ENCODE measurements around the gene PPP4R2. TPM values are rescaled to one million over a fixed set of nuclear protein-coding genes. Genes with fewer than 3 reads are reported as not detected.

The PPP4R2 gene
- total and polyA plus RNA-seq, 10 of the 15 experiments (the other 5 are each of a cell fraction or from before 2014, with no cell fraction given): 16.7 to 83.4 (median 38.9) TPM

- TF ChIP-seq, protein P1, sequence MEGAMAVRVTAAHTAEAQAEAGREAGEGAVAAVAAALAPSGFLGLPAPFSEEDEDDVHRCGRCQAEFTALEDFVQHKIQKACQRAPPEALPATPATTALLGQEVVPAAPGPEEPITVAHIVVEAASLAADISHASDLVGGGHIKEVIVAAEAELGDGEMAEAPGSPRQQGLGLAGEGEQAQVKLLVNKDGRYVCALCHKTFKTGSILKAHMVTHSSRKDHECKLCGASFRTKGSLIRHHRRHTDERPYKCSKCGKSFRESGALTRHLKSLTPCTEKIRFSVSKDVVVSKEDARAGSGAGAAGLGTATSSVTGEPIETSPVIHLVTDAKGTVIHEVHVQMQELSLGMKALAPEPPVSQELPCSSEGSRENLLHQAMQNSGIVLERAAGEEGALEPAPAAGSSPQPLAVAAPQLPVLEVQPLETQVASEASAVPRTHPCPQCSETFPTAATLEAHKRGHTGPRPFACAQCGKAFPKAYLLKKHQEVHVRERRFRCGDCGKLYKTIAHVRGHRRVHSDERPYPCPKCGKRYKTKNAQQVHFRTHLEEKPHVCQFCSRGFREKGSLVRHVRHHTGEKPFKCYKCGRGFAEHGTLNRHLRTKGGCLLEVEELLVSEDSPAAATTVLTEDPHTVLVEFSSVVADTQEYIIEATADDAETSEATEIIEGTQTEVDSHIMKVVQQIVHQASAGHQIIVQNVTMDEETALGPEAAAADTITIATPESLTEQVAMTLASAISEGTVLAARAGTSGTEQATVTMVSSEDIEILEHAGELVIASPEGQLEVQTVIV (IDR thresholded peaks at IDR 0.05; ENCODE audit: borderline replicate concordance, partially characterized antibody): no peak
- TF ChIP-seq NFYB (IDR thresholded peaks at IDR 0.05; ENCODE audit: insufficient read depth, low read depth, low read length) (no peak), MTA3 (IDR thresholded peaks at IDR 0.05; ENCODE audit: borderline replicate concordance, low read length) (no peak), ZNF622 (IDR thresholded peaks at IDR 0.05) (no peak), PML (IDR thresholded peaks at IDR 0.05; ENCODE audit: low read length) (no peak), EZH2 (IDR thresholded peaks at IDR 0.05; ENCODE audit: borderline replicate concordance, control insufficient read depth, low read depth, low read length) (no peak), ZSCAN29 (IDR thresholded peaks at IDR 0.05) (no peak), ZZZ3 (IDR thresholded peaks at IDR 0.05; ENCODE audit: control insufficient read depth, insufficient read length, low read depth) (no peak)
- TF ChIP-seq, protein P2, sequence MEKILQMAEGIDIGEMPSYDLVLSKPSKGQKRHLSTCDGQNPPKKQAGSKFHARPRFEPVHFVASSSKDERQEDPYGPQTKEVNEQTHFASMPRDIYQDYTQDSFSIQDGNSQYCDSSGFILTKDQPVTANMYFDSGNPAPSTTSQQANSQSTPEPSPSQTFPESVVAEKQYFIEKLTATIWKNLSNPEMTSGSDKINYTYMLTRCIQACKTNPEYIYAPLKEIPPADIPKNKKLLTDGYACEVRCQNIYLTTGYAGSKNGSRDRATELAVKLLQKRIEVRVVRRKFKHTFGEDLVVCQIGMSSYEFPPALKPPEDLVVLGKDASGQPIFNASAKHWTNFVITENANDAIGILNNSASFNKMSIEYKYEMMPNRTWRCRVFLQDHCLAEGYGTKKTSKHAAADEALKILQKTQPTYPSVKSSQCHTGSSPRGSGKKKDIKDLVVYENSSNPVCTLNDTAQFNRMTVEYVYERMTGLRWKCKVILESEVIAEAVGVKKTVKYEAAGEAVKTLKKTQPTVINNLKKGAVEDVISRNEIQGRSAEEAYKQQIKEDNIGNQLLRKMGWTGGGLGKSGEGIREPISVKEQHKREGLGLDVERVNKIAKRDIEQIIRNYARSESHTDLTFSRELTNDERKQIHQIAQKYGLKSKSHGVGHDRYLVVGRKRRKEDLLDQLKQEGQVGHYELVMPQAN (conservative IDR thresholded peaks at IDR 0.05): no peak
- WGBS (ENCODE audit: insufficient coverage, insufficient replicate concordance, low lambda C conversion rate, missing lambda C conversion rate): 80% methylated on average over 4 of the region's 4 CpGs
- Histone ChIP-seq H3K9ac (ENCODE audit: control insufficient read depth, insufficient read depth, low read length) (peak overlapping the region; percentile 16; the same call in 1 of the 2 replicates), H3K9me3 (replicated peaks; ENCODE audit: control insufficient read depth, insufficient read depth, low read length) (no peaks in the 10 kb centered on the region), H3K36me3 (ENCODE audit: control insufficient read depth in 2 of 2, insufficient read depth in 2 of 2, low read length in 1 of 2) (no peaks in the 10 kb centered on the region), H2AFZ (ENCODE audit: control insufficient read depth, low read depth, low read length) (peak overlapping the region; percentile 63), H3K4me1 (ENCODE audit: control insufficient read depth, insufficient read depth, low read length) (peaks cover 25% of the 10 kb centered on the region), H4K20me1 (ENCODE audit: control insufficient read depth, insufficient read depth) (no peaks in the 10 kb centered on the region), H3K4me3 (no peak overlapping the region), H3K79me2 (ENCODE audit: control insufficient read depth, insufficient read depth, low read length) (no peaks in the 10 kb centered on the region), H3K27ac (ENCODE audit: control insufficient read depth, insufficient read depth) (no peak overlapping the region; the same call in 1 of the 2 replicates), H3K27me3 (replicated peaks in 1 of 2; ENCODE audit: control insufficient read depth in 2 of 2, insufficient read depth in 2 of 2, low read length in 1 of 2) (no peaks in the 10 kb centered on the region), H3K4me2 (ENCODE audit: control insufficient read depth, insufficient read depth) (peak overlapping the region; percentile 44; the same call in 1 of the 2 replicates)
- intact Hi-C loops (cut with micrococcal nuclease; ENCODE audit: unreplicated experiment) (loop anchor here (10.0 kb wide), 1 partner anchor 520 kb away; no protein-coding TSS in a partner anchor), in situ Hi-C loops (cut with MboI) (no loop called here)
- ChIA-PET CTCF (interaction anchor here (1.1 to 1.2 kb wide), 2 partner anchors 24 to 25 kb away, joined by 3 read pairs; no protein-coding TSS in a partner anchor), POLR2A (no interaction called here), SMC1A (ENCODE audit: uncharacterized antibody, unreplicated experiment) (interaction anchor here (0.7 to 2.2 kb wide), 5 partner anchors 9 to 1022 kb away, joined by 3 to 13 read pairs (median 3); no protein-coding TSS in a partner anchor), RAD21 (ENCODE audit: unreplicated experiment) (interaction anchor here (1.3 kb wide), 1 partner anchor 23 kb away, joined by 5 read pairs; the partner anchor contains the start of gene PPP4R2)
- ATAC-seq: no peak
- no TSS peak for BruUV-seq (replicated peaks)
- FAIRE-seq: no peak
- DNase-seq (ENCODE audit: low read depth, low spot score): no peak
Measured at GRCh38 chr3:72974956-72975355, 21.7 kb upstream of the PPP4R2 start.
